Gastrocnemius medialis (tissue), 4 donors: ENCODE data around the gene CCDC82. TPM values are rescaled to one million over a fixed set of nuclear protein-coding genes. Genes with fewer than 3 reads are reported as not detected.
A peak's percentile ranks its signal among the peaks of the same experiment; 100 is the strongest.
"Not testable (repeated sequence)": the region's sequence is repeated elsewhere in the genome, so short reads cannot be mapped to it uniquely, and the experiment has no call there.

ENCODE experiments used
- ATAC-seq, 2 donors: fragments of 150-250 bp; one replicate each; pipeline ENCODE4 v1.9.1; 2016
- DNase-seq, 2 donors: peaks; one replicate each; pipeline ENCODE4 v3.0.0-alpha.2; 2019
- H3K27ac ChIP-seq, 4 donors: fragments of 200-600 bp; sonication (generic); 1 replicate in 1 of 4; 2 replicates in 3 of 4; pipeline ENCODE4 v1.5.1; 2016 to 2018; ENCODE audit warnings: mild to moderate bottlenecking in 2 of 4, moderate library complexity in 1 of 4
- H3K27me3 ChIP-seq, 3 donors: fragments of 200-600 bp; sonication (generic) in 2 of 3; 1 replicate in 1 of 3; 2 replicates in 2 of 3; pipeline versions ENCODE4 v1.5.1 to v1.6.0; 2016 to 2019; ENCODE audit warnings: mild to moderate bottlenecking in 1 of 3, moderate library complexity in 1 of 3
- H3K36me3 ChIP-seq, 2 donors: fragments of 200-600 bp; sonication (generic) in 1 of 2; one replicate each; pipeline ENCODE4 v1.5.1; 2017 to 2018
- H3K4me1 ChIP-seq, 2 donors: fragments of 200-600 bp; sonication (generic) in 1 of 2; one replicate each; pipeline ENCODE4 v1.5.1; 2016 to 2017; ENCODE audit warnings: mild to moderate bottlenecking in 2 of 2
- H3K4me3 ChIP-seq, 4 donors: fragments of 200-600 bp; sonication (generic) in 3 of 4; 1 replicate in 1 of 4; 2 replicates in 3 of 4; pipeline ENCODE4 v1.5.1; 2016 to 2019; ENCODE audit warnings: mild to moderate bottlenecking in 2 of 4
- H3K9me3 ChIP-seq, 3 donors: fragments of 200-600 bp; sonication (generic) in 2 of 3; 1 replicate in 1 of 3; 2 replicates in 2 of 3; pipeline ENCODE4 v1.5.1; 2016 to 2019
- POLR2A ChIP-seq, 2 donors: fragments of 450-650 bp; IDR thresholded peaks; one replicate each; pipeline ENCODE4 v1.6.1; 2017; ENCODE audit warnings: antibody characterized with exemption in 2 of 2, mild to moderate bottlenecking in 2 of 2, moderate library complexity in 2 of 2
- in situ Hi-C, 4 donors: fragments of 200-750 bp; cut with MboI; loops; one replicate each; pipeline versions ENCODE4 v1.15.0 to v1.8.0; 2017; ENCODE audit warnings: low sequenced_read_pairs in 4 of 4
- intact Hi-C: fragments of 100-400 bp; cut with DNase I; formaldehyde crosslinking; loops from one replicate; pipeline ENCODE4 v1.15.1; 2023; ENCODE audit warnings: low total_unique reads
- total RNA-seq, 4 donors: library from RNA; depleted of rRNA; stranded (reverse); fragments of >200 nt; gene quantifications; one replicate each; pipeline versions ENCODE4 v1.1.0 to v1.2.3, GENCODE V29; 2016
- TF ChIP-seq, protein P1 (sequence below), 5 experiments: fragments of 450-650 bp in 3 of 5; fragments of 200-600 bp in 2 of 5; sonication (generic) in 2 of 5; IDR thresholded peaks in 4 of 5; conservative IDR thresholded peaks in 1 of 5; 1 replicate in 4 of 5; 2 replicates in 1 of 5; pipeline ENCODE4 v1.5.1; 2016 to 2019; ENCODE audit warnings: antibody characterized with exemption in 5 of 5, mild to moderate bottlenecking in 3 of 5, moderate library complexity in 3 of 5

The CCDC82 gene
- 1 to 10 TPM; 4.6 to 9.1 (median 6.6) TPM for total RNA-seq

DNA sequence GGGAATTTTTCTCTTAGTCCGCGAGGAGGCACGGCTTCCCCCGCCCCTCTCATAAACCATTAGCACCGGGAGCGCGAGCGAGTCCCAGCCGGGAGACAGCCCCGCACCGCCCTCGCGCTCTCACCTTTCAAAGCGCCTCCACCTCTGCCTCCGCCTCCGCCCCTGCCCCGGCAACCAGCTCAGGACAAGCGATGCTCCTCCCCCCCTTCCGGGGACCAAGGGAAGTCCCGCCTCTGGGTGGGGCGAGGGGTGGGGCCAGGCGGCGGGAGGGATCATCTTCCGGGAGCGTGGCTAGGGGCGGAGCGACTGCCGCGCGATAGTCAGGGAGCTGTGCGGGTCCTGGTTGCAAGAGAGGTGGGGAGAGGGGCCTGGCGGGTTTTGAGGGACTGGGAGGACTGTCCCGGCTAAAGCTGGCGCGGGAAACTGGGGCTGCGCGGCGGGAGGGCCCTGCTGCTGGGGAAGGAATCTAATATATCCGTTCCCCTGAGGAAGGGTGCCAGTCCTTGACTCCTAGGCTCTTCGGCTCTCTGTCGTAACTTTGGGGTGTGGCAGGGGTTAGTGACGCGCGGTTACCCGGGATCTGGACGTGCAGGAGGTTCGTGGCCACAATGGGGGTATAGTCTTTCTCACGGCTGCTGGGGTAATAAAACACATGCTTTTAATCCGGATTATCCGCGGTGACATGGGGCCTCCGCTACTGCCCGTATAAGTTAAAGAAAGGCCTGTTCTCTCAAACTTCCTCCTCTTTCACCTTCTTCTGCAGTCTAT, at the start of gene CCDC82, which contains the start of gene JRKL:
TSS of gene CCDC82 (minus strand) at position 193 of the 768 bp plus-strand sequence. CDS start 5,165 bp downstream, outside the sequence.
TSS of gene JRKL (plus strand) at position 294 of the 768 bp plus-strand sequence. CDS start 637 bp downstream, outside the sequence.
- Histone ChIP-seq H3K27ac (peak within 1 kb of the TSS; percentile 87 to 95 (median 91)), H3K27me3 (no peaks in the 10 kb centered on the region), H3K9me3 (no peaks in the 10 kb centered on the region), H3K36me3 (no peaks in the 10 kb centered on the region), H3K4me1 (peaks cover 14 to 19% of the 10 kb centered on the region in 2 donors), H3K4me3 (peak within 1 kb of the TSS; percentile 81 to 93 (median 92))
- DNase-seq (peak; percentile 95 to 96), ATAC-seq (peak; percentile 94 to 95)
- in situ Hi-C loops (loop anchor here in 1 of 4 donors (25.0 kb wide), 1 partner anchor 553 kb away; no protein-coding TSS in a partner anchor), intact Hi-C loops (loop anchor here (1.0 to 10.0 kb wide), 2 partner anchors 465 to 601 kb away; partner anchors contain the start of genes FAM76B and MTMR2)
- TF ChIP-seq, protein P1, sequence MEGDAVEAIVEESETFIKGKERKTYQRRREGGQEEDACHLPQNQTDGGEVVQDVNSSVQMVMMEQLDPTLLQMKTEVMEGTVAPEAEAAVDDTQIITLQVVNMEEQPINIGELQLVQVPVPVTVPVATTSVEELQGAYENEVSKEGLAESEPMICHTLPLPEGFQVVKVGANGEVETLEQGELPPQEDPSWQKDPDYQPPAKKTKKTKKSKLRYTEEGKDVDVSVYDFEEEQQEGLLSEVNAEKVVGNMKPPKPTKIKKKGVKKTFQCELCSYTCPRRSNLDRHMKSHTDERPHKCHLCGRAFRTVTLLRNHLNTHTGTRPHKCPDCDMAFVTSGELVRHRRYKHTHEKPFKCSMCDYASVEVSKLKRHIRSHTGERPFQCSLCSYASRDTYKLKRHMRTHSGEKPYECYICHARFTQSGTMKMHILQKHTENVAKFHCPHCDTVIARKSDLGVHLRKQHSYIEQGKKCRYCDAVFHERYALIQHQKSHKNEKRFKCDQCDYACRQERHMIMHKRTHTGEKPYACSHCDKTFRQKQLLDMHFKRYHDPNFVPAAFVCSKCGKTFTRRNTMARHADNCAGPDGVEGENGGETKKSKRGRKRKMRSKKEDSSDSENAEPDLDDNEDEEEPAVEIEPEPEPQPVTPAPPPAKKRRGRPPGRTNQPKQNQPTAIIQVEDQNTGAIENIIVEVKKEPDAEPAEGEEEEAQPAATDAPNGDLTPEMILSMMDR (IDR thresholded peaks at IDR 0.05 in 4 of 5, conservative IDR thresholded peaks at IDR 0.05 in 1 of 5) = no peak
- peak; percentile 89 to 90 for TF ChIP-seq POLR2A (IDR thresholded peaks at IDR 0.05)

DNA sequence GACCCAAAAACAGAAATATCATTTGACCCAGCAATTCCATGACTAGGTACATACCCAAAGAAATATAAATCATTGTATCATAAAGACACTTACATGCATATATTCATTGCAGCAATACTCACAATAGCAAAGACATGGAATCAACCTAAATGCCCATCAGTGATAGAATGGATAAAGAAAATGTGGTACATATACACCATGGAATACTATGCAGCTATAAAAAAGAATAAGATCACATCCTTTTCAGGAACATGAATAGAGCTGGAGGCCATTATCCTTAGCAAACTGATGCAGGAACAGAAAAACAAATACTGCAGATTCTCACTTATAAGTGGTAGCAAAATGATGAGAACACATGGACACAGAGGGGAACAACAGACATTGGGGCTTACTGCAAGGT, 42.9 kb upstream of the CCDC82 start:
- H3K4me3 ChIP-seq, intact Hi-C loops, in situ Hi-C loops, DNase-seq, H3K36me3 ChIP-seq, H3K4me1 ChIP-seq, H3K27ac ChIP-seq, H3K9me3 ChIP-seq, H3K27me3 ChIP-seq, ATAC-seq: not testable (repeated sequence)

DNA sequence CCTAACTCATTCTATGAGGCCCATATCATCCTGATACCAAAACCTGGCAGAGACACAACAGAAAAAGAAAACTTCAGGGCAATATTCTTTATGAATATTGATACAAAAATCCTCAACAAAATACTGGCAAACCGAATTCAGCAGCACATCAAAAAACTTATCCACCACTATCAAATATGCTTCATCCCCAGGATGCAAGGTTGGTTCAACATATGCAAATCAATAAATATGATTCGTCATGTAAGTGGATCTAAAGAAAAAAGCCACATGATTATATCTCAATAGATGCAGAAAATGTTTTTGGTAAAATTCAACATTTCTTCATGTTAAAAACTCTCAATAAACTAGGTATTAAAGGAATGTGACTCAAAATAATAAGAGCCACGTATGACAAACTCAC, 41.0 kb upstream of the CCDC82 start:
- ATAC-seq (no peak), DNase-seq (no peak)
- H3K27me3 ChIP-seq = no peaks in the 10 kb centered on the region
- in situ Hi-C loops (no loop called here), intact Hi-C loops (no loop called here)
- no peaks in the 10 kb centered on the region for H3K4me1 ChIP-seq
- TF ChIP-seq POLR2A (IDR thresholded peaks at IDR 0.05) = no peak
- TF ChIP-seq, protein P1 (IDR thresholded peaks at IDR 0.05 in 4 of 5, conservative IDR thresholded peaks at IDR 0.05 in 1 of 5) = no peak
- H3K36me3 ChIP-seq = no peaks in the 10 kb centered on the region
- H3K27ac ChIP-seq = no peak overlapping the region
- no peaks in the 10 kb centered on the region for H3K9me3 ChIP-seq
- H3K4me3 ChIP-seq = no peak overlapping the region

DNA sequence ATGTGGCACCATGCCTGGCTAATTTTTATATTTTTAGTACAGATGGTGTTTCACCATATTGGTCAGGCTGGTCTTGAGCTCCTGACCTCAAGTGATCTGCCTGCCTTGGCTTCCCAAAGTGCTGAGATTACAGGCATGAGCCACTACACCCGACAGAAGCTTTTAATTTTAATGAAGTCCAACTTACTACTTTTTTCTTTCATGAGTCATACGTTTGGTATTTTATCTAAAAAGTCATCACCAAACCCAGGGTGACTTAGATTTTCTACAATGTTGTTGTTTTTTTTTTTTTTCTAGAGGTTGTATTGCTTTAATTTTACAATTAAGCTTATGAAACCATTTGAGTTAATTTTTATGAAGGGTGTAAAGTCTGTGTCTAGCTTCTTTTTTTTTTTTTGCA, 35.0 kb upstream of the CCDC82 start:
- TF ChIP-seq POLR2A (IDR thresholded peaks at IDR 0.05) = no peak
- TF ChIP-seq, protein P1 (IDR thresholded peaks at IDR 0.05 in 4 of 5, conservative IDR thresholded peaks at IDR 0.05 in 1 of 5) = no peak
- Histone ChIP-seq H3K36me3 (no peaks in the 10 kb centered on the region), H3K9me3 (no peaks in the 10 kb centered on the region), H3K27ac (no peak overlapping the region), H3K4me1 (no peaks in the 10 kb centered on the region), H3K4me3 (no peak overlapping the region), H3K27me3 (peaks cover 0 to 3% (median 0%) of the 10 kb centered on the region in 3 donors)
- intact Hi-C loops = loop anchor here (5.0 kb wide), 1 partner anchor 1272 kb away; no protein-coding TSS in a partner anchor
- DNase-seq (no peak), ATAC-seq (no peak)
- in situ Hi-C loops = loop anchor here in 3 of 4 donors (5.0 to 10.0 kb wide), 2 partner anchors 587 to 590 kb away; no protein-coding TSS in a partner anchor

DNA sequence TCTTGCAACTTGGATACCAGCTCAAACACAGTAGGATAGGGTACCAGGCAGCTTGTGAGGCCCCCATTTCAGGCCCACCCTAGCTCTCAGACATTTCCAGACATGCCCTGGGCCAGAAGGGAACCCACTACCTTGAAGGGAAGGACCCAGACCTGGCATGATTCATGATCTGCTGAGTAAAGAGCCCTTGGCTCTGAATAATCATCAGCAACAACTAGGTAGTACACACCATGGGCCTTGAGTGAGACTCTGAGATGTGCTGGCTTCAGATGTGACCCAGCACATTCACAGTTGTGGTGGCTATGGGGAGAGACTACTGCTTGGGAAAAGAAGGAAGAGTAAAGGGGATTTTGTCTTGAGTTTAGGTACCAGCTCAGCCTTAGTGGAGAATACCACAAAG, 23.7 kb upstream of the CCDC82 start:
- intact Hi-C loops (no loop called here), in situ Hi-C loops (no loop called here)
- H3K27me3 ChIP-seq = no peaks in the 10 kb centered on the region
- DNase-seq (no peak), ATAC-seq (no peak)
- no peaks in the 10 kb centered on the region for H3K36me3 ChIP-seq
- H3K27ac ChIP-seq = no peak overlapping the region
- H3K9me3 ChIP-seq = no peaks in the 10 kb centered on the region
- no peaks in the 10 kb centered on the region for H3K4me1 ChIP-seq
- TF ChIP-seq, protein P1 (IDR thresholded peaks at IDR 0.05 in 4 of 5, conservative IDR thresholded peaks at IDR 0.05 in 1 of 5) = no peak
- no peak for TF ChIP-seq POLR2A (IDR thresholded peaks at IDR 0.05)
- H3K4me3 ChIP-seq = no peak overlapping the region
